IMR-90 (cell line): ENCODE measurements around the gene TMEM179.

Experiments
- CEBPB ChIP-seq: IDR thresholded peaks from 2 replicates; pipeline ENCODE4 v1.6.1; 2012; ENCODE audit warnings: low read depth, low read length, improper control_type of control experiment
- POLR2A ChIP-seq: IDR thresholded peaks from 2 replicates; pipeline ENCODE4 v1.6.1; 2012; ENCODE audit warnings: mild to moderate bottlenecking, low read depth, low read length
- TF ChIP-seq, protein P1 (sequence below): conservative IDR thresholded peaks from 2 replicates; pipeline ENCODE4 v1.5.1; 2012; ENCODE audit warnings: mild to moderate bottlenecking, low read depth, low read length, improper control_type of control experiment
- TF ChIP-seq, protein P2 (sequence below): fragments of 150-350 bp; IDR thresholded peaks from 2 replicates; pipeline ENCODE4 v1.6.1; 2016; ENCODE audit warnings: low read depth, mild to moderate bottlenecking, low read length, moderate library complexity, borderline replicate concordance

DNA sequence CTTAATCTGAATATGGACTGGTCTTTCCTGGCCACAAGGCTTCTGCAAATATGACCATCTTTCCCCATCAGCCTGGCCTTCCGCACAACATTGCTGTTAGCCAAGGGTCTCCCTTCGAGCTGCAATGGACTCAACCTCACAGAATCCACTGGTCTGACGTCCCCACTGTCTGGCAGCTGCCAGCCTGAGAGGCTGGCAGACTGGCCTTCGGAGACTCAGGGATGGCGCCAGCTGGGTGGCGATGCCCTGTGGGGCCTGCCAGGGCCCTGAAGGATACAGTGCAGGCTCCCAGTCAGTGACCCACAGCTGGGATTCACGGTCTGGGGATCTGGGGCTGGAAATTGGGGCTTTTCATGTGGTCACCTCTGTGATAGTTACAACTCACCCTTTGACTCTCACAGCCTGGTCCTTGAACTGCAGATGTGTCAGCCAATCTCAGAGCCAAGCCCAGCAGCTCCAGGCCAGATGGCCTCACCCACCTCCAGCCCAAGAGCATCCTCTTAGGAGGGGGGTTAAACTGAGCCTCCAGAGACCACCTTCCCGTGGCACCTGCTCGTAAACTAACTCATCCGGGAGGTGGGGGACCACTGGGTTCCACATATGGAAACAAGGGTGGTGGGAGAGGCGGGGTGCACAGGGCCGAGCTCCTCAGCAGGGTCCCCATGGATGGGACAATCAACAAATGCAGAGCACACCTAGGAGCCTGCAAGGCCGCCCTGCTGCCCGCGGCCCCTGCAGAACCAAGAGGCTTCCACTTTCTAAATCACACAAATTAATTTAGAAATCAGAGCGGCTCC, 46.1 kb downstream of the TMEM179 start:
- no peak for TF ChIP-seq POLR2A
- no peak for TF ChIP-seq CEBPB
- TF ChIP-seq, protein P1, sequence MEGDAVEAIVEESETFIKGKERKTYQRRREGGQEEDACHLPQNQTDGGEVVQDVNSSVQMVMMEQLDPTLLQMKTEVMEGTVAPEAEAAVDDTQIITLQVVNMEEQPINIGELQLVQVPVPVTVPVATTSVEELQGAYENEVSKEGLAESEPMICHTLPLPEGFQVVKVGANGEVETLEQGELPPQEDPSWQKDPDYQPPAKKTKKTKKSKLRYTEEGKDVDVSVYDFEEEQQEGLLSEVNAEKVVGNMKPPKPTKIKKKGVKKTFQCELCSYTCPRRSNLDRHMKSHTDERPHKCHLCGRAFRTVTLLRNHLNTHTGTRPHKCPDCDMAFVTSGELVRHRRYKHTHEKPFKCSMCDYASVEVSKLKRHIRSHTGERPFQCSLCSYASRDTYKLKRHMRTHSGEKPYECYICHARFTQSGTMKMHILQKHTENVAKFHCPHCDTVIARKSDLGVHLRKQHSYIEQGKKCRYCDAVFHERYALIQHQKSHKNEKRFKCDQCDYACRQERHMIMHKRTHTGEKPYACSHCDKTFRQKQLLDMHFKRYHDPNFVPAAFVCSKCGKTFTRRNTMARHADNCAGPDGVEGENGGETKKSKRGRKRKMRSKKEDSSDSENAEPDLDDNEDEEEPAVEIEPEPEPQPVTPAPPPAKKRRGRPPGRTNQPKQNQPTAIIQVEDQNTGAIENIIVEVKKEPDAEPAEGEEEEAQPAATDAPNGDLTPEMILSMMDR = no peak
- TF ChIP-seq, protein P2, sequence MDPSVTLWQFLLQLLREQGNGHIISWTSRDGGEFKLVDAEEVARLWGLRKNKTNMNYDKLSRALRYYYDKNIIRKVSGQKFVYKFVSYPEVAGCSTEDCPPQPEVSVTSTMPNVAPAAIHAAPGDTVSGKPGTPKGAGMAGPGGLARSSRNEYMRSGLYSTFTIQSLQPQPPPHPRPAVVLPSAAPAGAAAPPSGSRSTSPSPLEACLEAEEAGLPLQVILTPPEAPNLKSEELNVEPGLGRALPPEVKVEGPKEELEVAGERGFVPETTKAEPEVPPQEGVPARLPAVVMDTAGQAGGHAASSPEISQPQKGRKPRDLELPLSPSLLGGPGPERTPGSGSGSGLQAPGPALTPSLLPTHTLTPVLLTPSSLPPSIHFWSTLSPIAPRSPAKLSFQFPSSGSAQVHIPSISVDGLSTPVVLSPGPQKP = no peak
